Activated CD4-positive, alpha-beta memory T cell treated with anti-CD3 and anti-CD28 coated beads for 36 hours (primary cell): Measurements from ENCODE around the gene SULT1A4. TPM values are rescaled to one million over a fixed set of nuclear protein-coding genes. Genes with fewer than 3 reads are reported as not detected.
"Not testable (repeated sequence)": the region's sequence is repeated elsewhere in the genome, so short reads cannot be mapped to it uniquely, and the experiment has no call there.

Experiments used
- CTCF ChIA-PET: fragments of 350-600 bp; sonication (Branson Sonifier 250); formaldehyde crosslinking; loops from one replicate; lab custom pipeline; 2021; ENCODE audit warnings: antibody characterized with exemption, inconsistent platforms; lab: Charles Lee
- POLR2A ChIA-PET: fragments of 350-600 bp; sonication (Branson Sonifier 250); formaldehyde crosslinking; loops from one replicate; lab custom pipeline; 2021; ENCODE audit warnings: antibody characterized with exemption; lab: Charles Lee
- DNase-seq: peaks from one replicate; pipeline ENCODE4 v3.0.0-alpha.2; 2020
- H3K27ac Mint-ChIP-seq: one replicate; pipeline ENCODE4 v1.8.0; 2021; ENCODE audit warnings: mixed read lengths
- H3K27me3 Mint-ChIP-seq: one replicate; pipeline ENCODE4 v1.8.0; 2021; ENCODE audit warnings: mixed read lengths
- H3K36me3 Mint-ChIP-seq: one replicate; pipeline ENCODE4 v1.8.0; 2021; ENCODE audit warnings: mixed read lengths
- H3K4me1 Mint-ChIP-seq: one replicate; pipeline ENCODE4 v1.8.0; 2021; ENCODE audit warnings: low read depth, mixed read lengths
- H3K4me3 Mint-ChIP-seq: one replicate; pipeline ENCODE4 v1.8.0; 2021; ENCODE audit warnings: mild to moderate bottlenecking, mixed read lengths
- H3K9me3 Mint-ChIP-seq: one replicate; pipeline ENCODE4 v1.8.0; 2021; ENCODE audit warnings: mixed read lengths
- intact Hi-C: fragments of 100-400 bp; cut with micrococcal nuclease; formaldehyde crosslinking; loops from one replicate; pipeline ENCODE4 v1.15.1; 2023
- total RNA-seq, 2 experiments: library from RNA; stranded (reverse); gene quantifications; one replicate each; pipeline ENCODE4 v1.2.3, GENCODE V29; 2021

The SULT1A4 gene
- total RNA-seq, 2 experiments from 2014 or later, result 1.4 to 2.4 TPM

DNA sequence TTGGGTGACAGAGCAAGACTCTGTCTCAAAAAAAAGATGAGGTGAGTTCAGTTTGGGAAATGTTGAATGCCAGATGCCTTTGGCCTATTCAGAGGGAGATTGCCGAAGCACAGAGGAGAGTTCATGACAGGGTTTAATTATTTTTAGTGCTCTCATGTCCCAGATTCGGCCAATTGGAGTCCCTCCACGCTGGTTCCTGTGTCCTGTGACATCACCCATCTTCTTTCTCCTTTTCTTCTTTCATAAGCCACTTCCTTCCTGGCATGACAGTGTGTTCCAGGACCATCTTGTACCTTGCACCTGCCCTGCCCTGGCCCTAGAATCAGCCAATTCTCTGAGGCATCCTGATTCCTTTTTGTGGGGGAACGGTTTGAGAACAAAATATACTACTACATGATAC is 12.4 kb downstream of the SULT1A4 start:
- CTCF ChIA-PET, POLR2A ChIA-PET, H3K4me3 Mint-ChIP-seq: not testable (repeated sequence)

DNA sequence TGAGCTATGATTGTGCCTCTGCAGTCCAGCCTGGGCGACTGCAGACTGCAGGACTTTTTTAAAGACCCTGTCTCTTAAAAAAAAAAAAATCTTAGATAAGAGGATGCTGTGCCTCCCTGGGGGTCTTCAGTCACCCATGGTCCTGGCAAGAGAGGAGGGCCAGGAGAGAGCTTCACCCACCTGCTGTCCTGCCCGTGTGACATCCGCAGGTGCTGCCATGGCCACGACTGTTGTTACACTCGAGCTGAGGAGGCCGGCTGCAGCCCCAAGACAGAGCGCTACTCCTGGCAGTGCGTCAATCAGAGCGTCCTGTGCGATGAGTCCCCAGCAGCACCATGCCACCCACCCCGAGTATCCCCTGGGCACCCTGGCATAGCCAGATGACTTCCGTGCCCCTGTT is 22.6 kb downstream of the SULT1A4 start:
- CTCF ChIA-PET, DNase-seq, POLR2A ChIA-PET: not testable (repeated sequence)

More for the DNA sequence above, 12.4 kb downstream of the SULT1A4 start:
- H3K36me3 Mint-ChIP-seq, H3K27me3 Mint-ChIP-seq, DNase-seq, H3K27ac Mint-ChIP-seq, intact Hi-C loops, H3K9me3 Mint-ChIP-seq, H3K4me1 Mint-ChIP-seq: not testable (repeated sequence)

DNA sequence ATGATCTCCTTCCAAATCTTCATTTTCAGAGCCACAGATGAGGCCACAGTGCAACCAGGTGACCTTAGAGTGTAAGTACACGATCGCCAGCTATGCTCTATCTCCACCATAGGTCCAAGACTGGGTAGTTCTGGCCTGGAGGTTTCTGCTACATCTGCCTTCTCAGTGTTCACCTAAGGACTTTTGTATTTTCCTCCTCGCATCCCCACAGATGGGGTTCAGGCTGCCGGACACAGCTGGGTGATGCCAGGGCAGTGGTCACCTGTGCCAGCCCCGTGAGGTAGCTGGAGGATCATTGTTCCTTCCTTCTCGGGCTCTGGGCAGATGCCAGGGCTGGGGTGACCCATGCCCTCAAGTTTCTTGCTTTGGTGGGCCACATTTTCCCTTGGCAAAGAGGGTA is 46.6 kb downstream of the SULT1A4 start, which contains the start of gene NPIPB12:
TSS of gene NPIPB12 (minus strand) at position 101 of the 400 bp plus-strand sequence.
- POLR2A ChIA-PET, result not testable (repeated sequence)

More for the DNA sequence above, 22.6 kb downstream of the SULT1A4 start:
- H3K27me3 Mint-ChIP-seq, H3K4me1 Mint-ChIP-seq, intact Hi-C loops, H3K27ac Mint-ChIP-seq, H3K36me3 Mint-ChIP-seq, H3K9me3 Mint-ChIP-seq, H3K4me3 Mint-ChIP-seq: not testable (repeated sequence)

More for the DNA sequence above, 46.6 kb downstream of the SULT1A4 start, which contains the start of gene NPIPB12:
- H3K4me1 Mint-ChIP-seq, H3K36me3 Mint-ChIP-seq, H3K27me3 Mint-ChIP-seq, H3K4me3 Mint-ChIP-seq, CTCF ChIA-PET, DNase-seq, H3K9me3 Mint-ChIP-seq, intact Hi-C loops, H3K27ac Mint-ChIP-seq: not testable (repeated sequence)

Other genes starting within 250 kb of the SULT1A4 start
- gene NPIPB11, start 53.2 kb upstream of the SULT1A4 start, total RNA-seq, result 1 to 10 TPM; 1.1 to 1.6 TPM
- gene BOLA2, start 5.6 kb upstream of the SULT1A4 start, total RNA-seq, result 1 to 10 TPM; 7.7 to 9.8 TPM
- 10 to 100 TPM; 56.5 to 63.2 TPM for gene SLX1B, start 5.4 kb upstream of the SULT1A4 start, total RNA-seq
- gene NPIPB12, start 46.5 kb downstream of the SULT1A4 start, total RNA-seq, result 10 to 100 TPM; 38.3 to 45.1 TPM
- gene SPN, start 203.3 kb downstream of the SULT1A4 start, total RNA-seq, result 100 to 1,000 TPM; 109 to 114 TPM
- gene QPRT, start 219.3 kb downstream of the SULT1A4 start, total RNA-seq, result 1 to 10 TPM; 8.7 to 9.7 TPM